Right forelimb (tissue), 1 donor: ENCODE measurements around the gene GRAMD2B.
"Not testable (repeated sequence)": the region's sequence is repeated elsewhere in the genome, so short reads cannot be mapped to it uniquely, and the experiment has no call there.

Experiments used
- DNase-seq: peaks from one replicate; pipeline ENCODE4 v3.0.0-alpha.2; 2018

Gene GRAMD2B

DNA sequence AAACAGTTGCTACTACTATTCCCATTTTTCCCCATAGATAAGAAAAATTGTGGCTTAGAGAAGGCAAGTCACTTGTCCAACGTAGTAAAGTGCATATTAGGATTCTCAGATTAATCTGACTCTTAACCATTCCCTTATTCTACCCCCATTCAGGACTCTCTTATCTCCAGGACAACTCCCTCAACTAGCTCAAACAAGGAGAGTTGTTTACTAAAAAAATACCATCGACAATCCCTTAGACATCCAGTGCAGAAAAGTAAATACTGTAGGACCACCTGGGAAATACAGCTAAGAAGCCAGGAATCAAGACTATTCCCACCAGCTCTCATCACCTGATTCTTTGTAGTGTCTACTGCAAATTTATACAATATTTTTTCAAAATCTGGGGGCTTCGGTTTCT, 9.4 kb upstream of the GRAMD2B start:
- DNase-seq, result no peak

DNA sequence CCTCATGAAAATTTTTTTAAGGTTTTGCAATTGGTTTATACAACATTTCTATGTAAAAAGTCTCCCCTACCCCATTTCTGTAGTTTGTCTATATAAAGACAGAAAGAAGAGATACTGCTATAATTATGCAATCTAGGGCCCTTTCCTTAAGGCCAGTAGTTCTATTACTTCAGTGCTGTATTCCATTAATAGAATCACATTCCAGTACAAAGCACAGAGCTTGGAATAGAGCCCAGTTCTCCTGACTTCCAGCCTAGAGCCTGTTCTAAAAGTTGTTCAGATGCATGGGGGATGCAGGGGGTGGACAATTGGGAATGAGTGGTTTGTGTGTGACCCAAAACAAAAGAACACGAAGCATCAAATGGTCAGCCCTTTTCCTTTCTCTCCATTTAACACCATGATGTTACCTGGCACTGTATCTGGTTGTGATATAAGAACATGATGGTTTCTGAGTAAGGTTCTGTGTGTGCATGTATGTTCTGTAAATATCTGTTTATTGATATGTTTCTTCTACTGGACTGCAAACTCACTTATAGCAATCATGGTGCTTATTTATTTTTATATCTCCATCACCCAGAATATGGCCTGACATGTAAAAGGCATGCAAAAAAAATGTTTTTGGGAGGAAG, 8.2 kb upstream of the GRAMD2B start:
- DNase-seq, result no peak

DNA sequence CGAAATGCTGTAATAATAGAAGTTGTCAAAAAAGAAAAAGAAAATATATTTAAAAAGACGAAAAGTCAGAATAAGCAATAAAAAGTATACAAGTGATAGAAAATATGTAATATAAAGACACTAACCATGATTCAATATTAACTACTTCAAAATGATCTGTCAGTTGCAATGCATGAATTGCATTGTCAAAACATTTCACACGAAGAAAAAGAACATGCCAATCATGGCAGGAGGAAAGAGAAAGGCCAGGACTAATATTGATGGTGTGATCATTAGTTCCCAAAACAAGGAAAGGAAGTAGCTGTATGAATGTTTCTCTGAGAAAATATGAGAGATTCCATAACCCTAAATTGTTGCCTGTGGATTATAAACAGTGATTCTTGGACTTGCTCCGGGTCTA, 7.4 kb upstream of the GRAMD2B start:
- DNase-seq, result no peak

DNA sequence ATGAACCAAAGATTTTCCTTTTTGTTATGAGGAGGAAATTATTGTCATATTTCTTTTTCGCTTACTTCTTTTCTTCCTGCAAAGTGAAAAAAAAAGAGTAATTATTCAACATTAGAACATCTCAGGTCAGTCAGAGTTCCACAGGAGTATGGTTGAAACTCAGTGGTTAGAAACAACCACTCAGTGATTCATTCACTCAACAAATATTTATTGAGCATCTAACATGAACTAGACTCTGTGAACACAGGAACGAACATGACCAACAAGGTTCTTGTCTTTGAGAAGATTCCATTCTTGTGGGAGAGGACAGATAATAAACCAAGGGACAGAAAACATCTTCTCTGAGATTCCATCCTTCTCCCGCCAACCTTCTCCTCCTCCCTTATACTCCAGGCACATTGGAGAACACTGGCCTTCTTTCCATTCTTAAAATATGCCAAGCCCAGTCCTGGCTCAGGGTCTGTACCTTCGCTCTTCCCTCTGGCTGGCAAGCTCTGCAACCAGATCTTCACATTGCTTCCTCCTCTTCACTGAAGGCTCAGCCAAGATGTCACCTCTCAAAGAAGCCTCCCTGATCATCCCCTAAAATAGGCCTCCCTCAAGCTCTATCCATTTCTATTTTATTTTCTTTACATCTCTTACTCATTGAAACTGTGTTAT, 6.8 kb upstream of the GRAMD2B start:
- DNase-seq, result no peak

DNA sequence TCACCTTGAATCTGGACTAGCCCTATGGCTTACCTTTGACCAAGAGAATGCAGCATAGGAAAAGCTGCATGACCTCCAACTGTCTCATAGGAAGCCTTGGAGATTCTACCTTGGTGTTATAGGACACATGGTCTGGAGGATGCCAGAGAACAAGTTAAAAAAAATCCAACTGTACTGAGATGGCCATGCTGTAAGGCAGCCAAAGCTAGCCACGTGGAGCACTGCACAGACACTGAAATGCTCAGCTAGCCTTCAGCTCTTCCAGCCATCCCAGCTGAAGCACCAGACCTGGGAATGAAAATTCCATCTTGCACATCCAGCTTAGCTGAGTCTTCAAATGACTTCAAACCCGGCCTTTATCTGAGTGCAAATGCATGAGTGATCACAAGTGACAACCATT, 6.0 kb upstream of the GRAMD2B start:
- no peak for DNase-seq

DNA sequence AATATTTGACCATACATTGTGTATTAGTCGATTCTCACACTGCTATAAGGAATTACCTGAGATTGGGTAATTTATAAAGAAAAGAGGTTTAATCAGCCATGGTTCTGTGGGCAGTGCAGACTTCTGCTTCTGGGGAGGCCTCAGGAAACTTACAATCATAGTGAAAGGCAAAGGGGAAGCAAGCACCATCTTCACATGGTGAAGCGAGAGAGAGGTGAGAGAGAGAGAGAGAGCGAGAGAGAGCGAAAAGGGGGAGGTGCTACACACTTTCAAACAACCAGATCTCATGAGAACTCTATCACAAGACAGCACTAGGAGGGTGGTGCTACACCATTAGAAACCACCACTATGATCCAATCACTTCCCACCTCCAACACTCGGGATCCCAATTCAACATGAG, 4.1 kb upstream of the GRAMD2B start:
- no peak for DNase-seq

DNA sequence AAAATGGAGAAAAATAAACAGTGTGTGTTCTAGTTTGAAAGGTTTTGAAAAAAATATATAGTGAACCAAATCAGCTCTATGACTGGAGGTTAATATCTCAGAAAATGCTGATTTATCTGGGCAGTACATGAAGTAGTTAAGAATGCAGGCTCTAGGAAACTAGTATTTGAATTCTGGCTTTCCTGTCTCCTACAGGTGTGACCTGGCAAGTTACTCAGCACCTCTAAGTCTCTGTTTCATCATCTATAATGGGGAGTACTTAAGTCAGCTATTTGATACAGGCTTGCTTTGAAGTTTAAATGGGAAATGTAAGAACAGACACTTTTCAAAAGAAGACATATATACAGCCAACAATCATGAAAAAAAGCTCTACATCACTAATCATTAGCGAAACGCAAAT, 5.2 kb downstream of the GRAMD2B start:
- DNase-seq, result no peak

DNA sequence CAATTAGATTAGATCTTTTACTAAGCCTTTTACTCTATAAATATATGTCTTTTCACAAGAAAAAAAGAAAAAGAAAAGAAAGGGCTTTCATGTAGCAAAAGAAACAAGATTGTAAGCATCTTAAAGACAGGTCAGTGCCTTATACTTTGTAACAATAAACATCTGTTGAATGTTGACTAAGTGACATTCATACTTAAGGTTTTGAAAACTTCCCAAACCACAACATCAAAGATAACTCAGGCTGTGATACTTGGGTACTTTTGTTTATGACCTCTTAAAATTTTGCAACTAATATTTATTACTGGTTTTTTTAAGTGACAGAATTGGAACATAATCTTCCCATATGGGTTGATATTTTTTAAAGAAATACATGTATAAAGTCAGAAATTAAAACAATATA, 7.4 kb downstream of the GRAMD2B start:
- DNase-seq, result no peak

DNA sequence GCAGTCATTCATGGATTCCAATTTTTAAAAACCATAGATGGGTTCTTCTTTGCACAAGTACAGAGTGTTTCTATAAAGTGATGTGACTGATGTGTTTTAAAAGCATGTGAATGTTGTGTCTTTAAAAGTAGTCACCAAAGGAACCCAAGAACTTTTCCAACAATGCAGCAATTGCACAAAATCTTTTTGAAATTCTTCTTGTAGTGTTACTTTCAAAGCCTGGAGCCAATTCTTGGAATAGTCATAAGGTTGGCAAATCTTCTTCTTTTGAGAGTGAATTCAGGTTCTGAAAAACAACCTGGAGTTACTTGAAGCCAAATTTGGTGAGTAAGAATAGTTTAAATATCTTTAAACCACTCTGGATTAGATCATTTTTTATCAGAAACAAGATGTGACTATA, 10.5 kb downstream of the GRAMD2B start:
- DNase-seq, result no peak

DNA sequence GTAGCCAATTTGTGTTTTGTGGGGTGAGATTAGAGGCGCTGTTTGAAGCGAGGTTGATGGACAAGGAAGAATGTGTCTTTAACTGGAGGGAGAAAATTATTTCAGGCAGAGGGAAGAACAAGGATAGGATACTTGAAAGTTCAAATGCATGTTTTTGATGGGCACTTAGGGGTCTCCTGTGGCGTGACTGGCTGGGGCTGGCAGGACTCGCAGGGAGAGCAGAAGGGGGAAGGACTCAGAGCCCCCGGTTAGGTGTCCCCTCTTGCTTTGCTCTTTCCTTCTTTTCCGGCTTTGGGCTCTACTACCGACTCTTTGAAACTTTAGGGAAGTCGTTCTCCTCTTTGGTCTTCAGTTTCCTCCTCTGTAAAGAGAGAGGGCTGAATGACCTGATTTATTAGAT, 12.1 kb downstream of the GRAMD2B start:
- DNase-seq, result no peak

DNA sequence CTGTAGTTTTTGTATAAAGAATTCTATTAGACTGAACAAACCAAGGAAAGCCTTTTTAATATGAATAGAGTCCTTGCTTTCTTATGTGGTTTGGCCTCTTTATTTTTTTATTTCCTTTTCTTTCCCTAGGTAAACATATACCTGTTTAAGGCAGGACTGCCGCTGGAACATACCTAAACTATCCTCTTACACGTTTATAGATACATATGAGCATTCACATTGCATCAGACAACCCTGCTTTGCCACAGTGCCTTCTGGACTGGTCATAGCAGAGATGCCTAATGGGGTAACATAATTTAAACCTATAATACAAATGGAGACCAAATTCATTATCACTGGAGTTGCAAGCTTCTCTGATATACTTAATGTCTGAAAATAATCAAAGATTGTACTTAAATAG, 12.5 kb downstream of the GRAMD2B start:
- no peak for DNase-seq

DNA sequence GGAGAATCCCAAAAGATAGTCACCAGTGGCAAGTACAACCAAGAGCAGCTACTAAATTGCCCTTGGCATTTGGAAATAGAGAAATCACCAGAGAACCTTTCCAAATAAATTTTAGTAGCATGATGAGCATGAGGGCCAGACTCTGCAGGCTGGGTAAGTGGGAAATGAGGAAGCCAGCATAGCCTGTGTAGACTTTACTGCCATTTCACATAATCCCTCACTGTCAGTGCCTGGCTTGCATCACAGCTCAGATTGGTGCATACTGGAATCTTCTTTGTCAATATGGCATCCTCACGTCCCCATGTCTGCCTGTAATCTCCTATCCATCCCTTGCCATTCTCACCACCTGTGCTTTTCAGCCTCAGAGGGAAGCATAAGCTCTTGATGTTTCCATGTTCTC, 14.5 kb downstream of the GRAMD2B start:
- DNase-seq, result no peak

DNA sequence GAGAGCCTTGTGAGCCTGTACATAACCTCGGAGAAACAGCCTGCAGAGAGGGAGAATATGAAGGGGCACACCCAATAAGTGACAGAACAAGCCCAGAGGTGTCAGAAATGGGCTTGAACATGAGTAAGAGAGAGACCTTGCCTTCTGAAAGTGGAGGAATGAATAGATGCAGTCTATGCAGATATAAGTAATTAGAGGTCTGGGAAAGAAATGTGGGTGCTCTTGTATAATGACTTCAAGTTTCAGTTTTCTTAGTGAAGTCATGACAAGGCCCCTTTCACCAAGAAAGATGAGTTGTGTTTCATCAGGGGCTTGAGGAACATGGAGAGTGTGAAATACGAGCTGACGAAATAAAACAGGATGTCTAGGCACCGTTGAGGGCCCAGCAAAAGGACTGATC, 15.1 kb downstream of the GRAMD2B start:
- no peak for DNase-seq

DNA sequence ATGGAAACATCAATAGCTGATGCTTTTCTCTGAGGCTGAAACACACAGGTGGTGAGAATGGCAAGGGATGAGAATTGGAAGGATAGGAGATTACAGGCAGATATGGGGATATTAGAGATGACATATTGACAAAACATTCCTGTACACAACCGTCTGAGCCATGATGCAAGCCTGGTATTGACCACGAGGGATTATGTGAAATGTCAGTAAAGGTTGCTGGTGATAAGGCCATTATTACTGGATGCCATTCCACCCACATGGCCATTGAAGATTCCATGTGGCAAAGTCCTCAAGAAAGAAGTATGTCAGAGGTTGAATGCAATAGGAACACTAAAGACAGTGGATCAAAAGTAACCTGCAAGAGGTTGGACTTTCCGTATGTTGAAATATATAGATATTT, 15.7 kb downstream of the GRAMD2B start:
- DNase-seq, result no peak

DNA sequence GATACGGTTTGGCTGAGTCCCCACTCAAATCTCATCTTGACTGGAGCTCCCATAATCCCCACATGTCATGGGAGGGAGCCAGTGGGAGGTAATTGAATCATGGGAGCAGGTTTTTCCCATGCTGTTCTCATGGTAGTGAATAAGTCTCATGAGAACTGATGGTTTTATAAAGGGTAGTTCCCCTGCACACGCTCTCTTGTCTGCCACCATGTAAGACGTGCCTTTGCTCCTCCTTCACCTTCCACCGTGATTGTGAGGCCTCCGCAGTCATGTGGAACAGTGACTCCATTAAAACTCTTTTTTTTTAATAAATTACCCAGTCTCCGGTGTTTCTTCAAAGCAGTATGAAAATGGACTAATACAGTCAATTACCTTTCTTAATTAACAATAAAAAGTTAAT, 16.5 kb downstream of the GRAMD2B start:
- not testable (repeated sequence) for DNase-seq

DNA sequence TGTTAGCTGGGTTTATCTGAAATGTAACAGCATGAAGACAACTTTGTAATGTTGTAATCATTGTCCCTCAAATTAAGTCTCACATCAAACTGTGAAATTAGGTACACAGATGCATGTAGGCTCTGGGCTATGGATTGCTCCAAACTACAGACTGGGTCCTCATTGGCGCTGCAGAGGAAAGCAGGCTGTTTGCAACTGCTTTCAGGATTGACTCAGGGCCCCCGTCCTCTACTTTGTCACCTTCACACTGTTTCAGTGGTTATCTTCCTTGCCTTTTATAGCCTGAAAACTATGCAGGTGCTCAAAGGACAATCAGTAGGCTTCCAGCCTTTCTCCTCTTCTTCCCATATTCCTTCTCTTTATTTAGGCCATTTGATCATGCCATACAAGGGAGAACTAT, 18.0 kb downstream of the GRAMD2B start:
- no peak for DNase-seq

DNA sequence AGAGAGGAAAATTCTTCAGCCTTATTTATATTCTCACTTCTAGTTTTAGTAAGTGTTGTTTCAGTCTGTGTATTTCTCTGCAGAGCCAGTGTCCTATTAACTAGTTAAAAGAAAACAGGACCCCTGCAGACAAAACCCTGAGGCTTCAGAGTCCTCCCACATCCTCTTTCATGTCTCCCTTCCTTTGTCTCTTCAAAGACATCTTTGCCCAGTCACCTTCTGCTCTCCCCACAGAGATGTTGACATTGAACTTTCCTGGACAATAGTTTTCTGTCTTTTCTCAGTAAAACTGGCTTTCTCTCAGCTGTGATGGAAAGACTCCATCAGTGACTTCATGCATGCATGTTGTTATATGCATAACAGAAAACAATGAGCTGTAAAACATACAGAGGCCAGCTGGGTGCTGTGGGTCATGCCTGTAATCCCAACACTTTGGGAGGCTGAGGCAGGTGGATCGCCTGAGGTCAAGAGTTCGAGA, 20.2 kb downstream of the GRAMD2B start:
- no peak for DNase-seq

DNA sequence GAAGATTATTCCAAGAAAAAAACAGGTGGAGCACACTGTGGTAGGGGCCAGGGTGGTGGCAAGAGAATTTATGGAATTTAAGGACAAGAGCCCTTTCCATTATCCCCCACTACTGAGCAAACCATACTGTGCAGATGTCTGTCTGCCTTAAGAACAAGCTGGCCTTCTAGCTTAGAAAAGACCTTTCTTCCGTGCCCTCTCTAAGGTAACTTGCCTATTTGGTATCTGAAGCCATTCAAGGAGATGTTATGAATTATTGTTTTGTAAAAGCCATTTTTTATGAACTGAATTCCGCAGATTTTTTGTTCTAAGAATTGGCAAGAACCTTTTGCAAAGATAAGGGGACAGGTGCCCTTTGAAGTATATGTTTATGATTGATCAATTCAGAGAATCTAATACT, 20.9 kb downstream of the GRAMD2B start:
- DNase-seq, result no peak

DNA sequence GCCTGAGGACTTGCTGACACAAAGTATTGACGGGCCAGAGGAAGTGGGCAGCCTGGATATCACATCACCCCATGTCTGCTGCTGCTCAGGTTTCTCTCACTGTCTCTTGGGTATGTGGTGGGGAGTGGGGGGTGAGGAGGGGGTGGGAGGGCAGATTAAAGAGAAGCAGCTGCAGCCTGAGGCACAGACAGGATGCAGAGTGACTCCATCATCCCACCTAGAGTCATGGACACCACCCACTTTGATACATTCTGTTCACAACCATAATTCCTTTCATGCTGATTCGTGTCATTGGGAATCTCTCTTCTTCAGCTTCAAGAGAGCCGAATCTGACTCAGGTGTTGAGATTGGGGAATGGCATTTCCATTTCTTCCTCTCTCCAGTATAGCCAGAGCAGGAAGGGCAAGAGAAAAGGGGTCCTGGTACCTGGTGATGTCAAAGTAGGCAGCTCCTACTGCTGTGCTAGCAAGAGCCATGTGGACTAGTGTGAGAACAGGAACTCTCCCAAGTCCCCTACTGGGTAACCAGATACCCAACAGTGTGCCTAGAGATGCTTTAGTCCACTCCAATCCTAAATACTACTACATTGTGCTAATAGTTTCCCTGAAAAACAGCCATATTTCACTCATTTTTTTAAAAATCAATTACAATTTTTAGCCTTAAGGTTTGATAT, 22.4 kb downstream of the GRAMD2B start:
- no peak for DNase-seq

DNA sequence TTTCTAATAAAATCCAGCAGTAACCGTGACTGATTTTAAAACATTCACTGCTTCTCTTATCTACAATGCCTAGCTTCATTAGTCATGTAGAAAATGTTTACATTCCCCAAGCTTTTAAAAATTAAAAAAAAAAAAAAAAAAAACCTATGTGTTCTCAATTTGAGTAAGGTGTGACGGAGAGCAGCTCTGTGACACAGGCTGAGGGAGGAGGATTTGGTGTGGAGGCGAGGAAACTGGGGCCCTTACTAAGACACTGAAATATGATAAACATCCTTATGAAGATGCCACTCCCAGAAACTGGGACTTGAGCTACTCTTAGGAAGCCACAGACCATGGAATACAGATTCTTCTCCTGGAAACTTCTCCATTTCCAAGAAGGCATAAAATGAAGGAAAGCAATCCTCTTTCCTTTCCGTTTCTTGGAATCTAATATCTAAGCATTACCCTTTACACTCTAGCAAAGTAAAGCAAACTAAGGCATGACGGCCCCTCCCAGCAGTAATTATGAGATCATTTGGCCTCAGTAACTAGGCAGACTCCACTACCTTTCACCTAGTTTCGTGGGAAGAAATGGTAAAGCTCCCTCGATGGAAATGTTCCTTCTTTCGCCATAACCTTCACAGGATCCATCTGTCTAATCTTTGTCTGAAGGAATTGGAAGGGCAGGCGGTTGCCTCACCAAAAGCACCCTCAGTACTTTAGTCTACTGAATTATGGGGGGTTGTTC, 23.5 kb downstream of the GRAMD2B start:
- DNase-seq, result no peak

DNA sequence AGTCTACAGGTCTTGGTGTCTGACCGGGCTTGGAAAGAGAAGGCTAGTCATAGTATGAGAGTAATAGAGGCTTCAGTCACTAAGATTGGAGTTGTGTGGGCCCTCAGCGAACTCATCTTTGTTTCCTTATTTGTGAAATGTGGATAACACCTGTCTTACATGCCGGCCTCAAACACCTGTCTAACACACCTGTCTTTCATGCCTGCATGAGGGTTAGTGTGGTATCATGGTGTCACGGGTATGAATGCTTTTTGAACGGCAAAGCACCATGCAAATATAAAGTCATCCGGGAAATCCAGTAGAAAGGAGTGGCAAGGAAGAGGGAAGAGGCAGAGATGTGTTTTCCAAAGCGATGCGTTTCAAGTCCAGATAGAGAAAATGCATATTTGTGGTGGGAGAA, 25.5 kb downstream of the GRAMD2B start:
- DNase-seq, result no peak

DNA sequence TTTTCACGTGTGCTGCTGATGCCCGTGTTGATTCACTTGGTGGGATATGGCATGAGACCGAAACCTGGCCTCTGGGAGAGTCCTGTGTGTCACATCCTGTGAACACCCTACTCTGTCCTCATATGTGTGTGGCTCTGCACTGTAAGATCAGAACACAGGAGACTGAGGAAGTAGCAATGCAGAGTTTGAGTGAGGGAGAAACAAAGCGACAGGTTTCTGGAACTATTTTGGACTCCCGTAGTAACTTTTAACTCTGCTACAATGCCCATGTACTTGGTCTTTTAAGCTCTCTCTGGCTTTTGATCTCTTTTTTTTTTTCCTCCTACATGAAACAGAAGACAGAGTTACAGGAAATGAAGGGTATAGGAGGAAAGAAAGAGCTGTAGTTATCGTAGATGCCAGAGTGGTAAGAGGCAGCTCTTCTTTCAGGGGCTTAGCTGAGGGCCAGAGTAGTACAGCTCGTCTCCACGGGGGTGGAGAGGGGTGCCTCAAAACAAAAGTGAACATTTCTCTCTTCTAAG, 26.6 kb downstream of the GRAMD2B start:
- no peak for DNase-seq

DNA sequence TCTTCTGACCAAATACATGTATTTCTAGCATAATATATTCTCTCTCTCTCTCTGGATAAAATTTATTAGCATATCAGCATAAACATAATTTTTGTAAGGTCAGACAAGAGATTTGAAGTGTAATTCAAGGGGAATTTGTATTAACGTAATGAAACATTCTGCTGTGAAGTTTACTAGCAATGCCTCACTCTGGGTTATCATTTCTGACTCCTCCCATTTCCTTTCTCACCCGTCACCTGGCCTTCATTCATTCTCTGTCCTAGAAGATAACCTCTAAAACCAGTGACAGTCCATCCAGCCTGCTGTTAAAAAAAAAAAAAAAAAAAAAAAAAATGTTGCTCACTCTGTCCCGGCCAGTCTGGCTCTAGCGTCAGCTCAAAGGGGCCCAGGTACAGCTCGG, 27.1 kb downstream of the GRAMD2B start:
- no peak for DNase-seq

DNA sequence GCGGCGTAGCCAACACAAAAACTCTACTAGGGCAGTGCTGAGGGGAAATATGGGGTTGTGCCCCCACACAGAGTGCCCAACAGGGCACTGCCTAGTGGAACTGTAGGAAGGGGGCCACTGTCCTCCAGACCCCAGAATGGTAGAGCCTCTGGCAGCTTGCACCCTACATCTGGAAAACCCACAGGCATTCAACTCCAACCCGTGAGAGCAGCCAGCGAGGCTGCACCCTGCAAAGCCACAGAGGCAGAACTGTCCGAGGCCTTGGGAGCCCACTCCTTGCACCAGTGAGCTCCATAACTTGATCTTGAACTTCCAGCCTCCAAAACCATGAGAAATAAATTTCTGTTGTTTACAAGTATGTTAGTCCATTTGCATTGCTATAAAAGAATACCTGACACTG, 27.7 kb downstream of the GRAMD2B start:
- DNase-seq, result no peak
